Tibial nerve (tissue), 4 donors: ENCODE results near the gene SLC6A6. TPM values are rescaled to one million over a fixed set of nuclear protein-coding genes. Genes with fewer than 3 reads are reported as not detected.

Experiments
- DNase-seq, 2 donors: peaks; one replicate each; pipeline ENCODE4 v3.0.0-alpha.2; 2019; ENCODE audit warnings: low spot score in 2 of 2
- H3K27ac ChIP-seq, 4 donors: fragments of 200-600 bp; sonication (generic) in 3 of 4; one replicate each; pipeline ENCODE4 v1.5.1; 2017 to 2019; ENCODE audit warnings: mild to moderate bottlenecking in 1 of 4
- H3K27me3 ChIP-seq, 2 donors: fragments of 200-600 bp; sonication (generic) in 1 of 2; one replicate each; pipeline versions ENCODE4 v1.5.1 to v1.6.0; 2017 to 2019
- H3K36me3 ChIP-seq, 3 donors: fragments of 200-600 bp; sonication (generic); one replicate each; pipeline ENCODE4 v1.5.1; 2018 to 2019
- H3K4me1 ChIP-seq, 4 donors: fragments of 200-600 bp; sonication (generic) in 3 of 4; one replicate each; pipeline ENCODE4 v1.5.1; 2017 to 2019
- H3K4me3 ChIP-seq, 4 donors: fragments of 200-600 bp; sonication (generic) in 3 of 4; one replicate each; pipeline ENCODE4 v1.5.1; 2017 to 2019; ENCODE audit warnings: mild to moderate bottlenecking in 1 of 4, moderate library complexity in 1 of 4
- H3K9me3 ChIP-seq, 4 donors: fragments of 200-600 bp; sonication (generic) in 3 of 4; one replicate each; pipeline ENCODE4 v1.5.1; 2017 to 2019
- EP300 ChIP-seq, 2 donors: sonication (generic); formaldehyde crosslinking; IDR thresholded peaks; one replicate each; pipeline ENCODE4 v1.6.1; 2017; ENCODE audit warnings: antibody characterized with exemption in 2 of 2, mild to moderate bottlenecking in 1 of 2
- POLR2A ChIP-seq, 2 donors: fragments of 450-650 bp; IDR thresholded peaks; one replicate each; pipeline ENCODE4 v1.6.1; 2017; ENCODE audit warnings: antibody characterized with exemption in 2 of 2, mild to moderate bottlenecking in 2 of 2, moderate library complexity in 2 of 2
- WGBS, 2 donors: methylation state at CpG; one replicate each; pipeline ENCODE4 v1.1.5; 2018; 5-methylcytosine and 5-hydroxymethylcytosine counted together
- total RNA-seq, 4 donors: library from RNA; depleted of rRNA; stranded (reverse); fragments of >200 nt; gene quantifications; one replicate each; pipeline ENCODE4 v1.1.0, GENCODE V29; 2016
- TF ChIP-seq, protein P1 (sequence below), 5 experiments: fragments of 200-600 bp in 3 of 5; fragments of 450-650 bp in 2 of 5; sonication (generic) in 3 of 5; IDR thresholded peaks; one replicate each; pipeline ENCODE4 v1.5.1; 2016 to 2019; ENCODE audit warnings: antibody characterized with exemption in 5 of 5, mild to moderate bottlenecking in 3 of 5, moderate library complexity in 2 of 5

Gene SLC6A6
- total RNA-seq, 4 donors from 2014 or later: 11.8 to 24.9 (median 13.5) TPM

DNA sequence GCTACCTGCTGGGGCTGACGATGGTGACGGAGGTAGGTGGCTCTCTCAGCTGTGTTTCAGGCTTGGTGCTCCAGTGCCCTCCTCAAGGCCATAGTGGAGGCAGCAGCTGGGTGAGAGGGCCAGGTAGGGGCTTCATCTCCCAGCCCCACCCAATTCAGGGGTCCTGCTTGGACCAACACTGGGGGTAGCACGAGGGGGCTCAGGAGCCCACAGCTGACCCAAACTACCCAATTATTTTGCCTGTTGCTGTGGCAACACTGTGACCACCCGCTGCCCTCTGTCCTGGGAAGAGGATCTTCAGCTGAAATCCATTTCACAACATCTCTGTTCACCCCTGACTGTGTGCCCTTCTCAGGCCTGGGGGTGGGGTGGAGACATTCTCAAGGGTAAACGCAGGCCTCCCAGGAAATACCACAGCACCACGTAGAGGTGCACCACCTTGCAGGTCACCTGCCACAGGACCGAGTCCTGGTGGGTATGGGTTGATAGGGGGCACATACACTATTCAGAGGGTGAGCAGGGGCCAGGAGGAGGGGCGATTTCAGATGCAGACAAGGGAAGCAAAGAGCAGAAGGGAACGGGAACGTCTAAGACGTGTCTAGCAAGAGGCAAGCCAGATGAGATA, 75.0 kb downstream of the SLC6A6 start:
- no peak for DNase-seq
- H3K9me3 ChIP-seq: no peaks in the 10 kb centered on the region
- H3K27ac ChIP-seq: no peak overlapping the region
- H3K4me1 ChIP-seq: peaks cover 0 to 56% (median 10%) of the 10 kb centered on the region in 4 donors
- H3K4me3 ChIP-seq: no peak overlapping the region
- 91 to 93% methylated on average over 11 of the region's 11 CpGs for WGBS, 2 donors
- TF ChIP-seq, protein P1, sequence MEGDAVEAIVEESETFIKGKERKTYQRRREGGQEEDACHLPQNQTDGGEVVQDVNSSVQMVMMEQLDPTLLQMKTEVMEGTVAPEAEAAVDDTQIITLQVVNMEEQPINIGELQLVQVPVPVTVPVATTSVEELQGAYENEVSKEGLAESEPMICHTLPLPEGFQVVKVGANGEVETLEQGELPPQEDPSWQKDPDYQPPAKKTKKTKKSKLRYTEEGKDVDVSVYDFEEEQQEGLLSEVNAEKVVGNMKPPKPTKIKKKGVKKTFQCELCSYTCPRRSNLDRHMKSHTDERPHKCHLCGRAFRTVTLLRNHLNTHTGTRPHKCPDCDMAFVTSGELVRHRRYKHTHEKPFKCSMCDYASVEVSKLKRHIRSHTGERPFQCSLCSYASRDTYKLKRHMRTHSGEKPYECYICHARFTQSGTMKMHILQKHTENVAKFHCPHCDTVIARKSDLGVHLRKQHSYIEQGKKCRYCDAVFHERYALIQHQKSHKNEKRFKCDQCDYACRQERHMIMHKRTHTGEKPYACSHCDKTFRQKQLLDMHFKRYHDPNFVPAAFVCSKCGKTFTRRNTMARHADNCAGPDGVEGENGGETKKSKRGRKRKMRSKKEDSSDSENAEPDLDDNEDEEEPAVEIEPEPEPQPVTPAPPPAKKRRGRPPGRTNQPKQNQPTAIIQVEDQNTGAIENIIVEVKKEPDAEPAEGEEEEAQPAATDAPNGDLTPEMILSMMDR (IDR thresholded peaks at IDR 0.05): no peak
- no peak for TF ChIP-seq POLR2A (IDR thresholded peaks at IDR 0.05)
- no peak for TF ChIP-seq EP300 (IDR thresholded peaks at IDR 0.05)
- H3K27me3 ChIP-seq: no peaks in the 10 kb centered on the region
- H3K36me3 ChIP-seq: peaks cover 0 to 45% (median 0%) of the 10 kb centered on the region in 3 donors

DNA sequence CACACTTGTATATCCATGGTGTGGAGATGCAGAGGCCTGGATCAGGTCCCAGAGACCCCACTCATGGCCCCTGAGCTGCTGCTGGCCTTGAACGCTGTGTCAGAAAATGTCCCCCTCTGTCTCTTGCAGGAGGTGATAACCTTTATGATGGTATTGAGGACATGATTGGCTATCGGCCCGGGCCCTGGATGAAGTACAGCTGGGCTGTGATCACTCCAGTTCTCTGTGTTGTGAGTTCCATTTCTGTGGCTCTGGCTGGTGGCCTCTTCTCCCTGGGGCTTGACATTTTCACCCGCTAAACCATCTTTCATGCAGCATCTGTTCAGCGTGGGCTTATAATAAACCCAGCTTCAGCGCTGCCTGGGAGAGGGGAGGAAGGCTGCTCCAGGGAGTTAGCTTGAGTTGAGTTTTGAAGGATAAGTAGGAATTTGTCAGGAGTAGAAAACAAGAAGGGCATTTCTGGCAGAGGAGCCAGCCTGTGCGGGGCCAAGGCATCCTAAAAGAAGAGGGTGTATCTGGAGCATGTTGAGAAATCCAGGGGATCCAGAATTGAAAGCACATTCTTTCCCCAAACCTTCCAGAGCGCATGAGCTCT, 76.6 kb downstream of the SLC6A6 start:
- 71 to 80% methylated on average over 8 of the region's 8 CpGs for WGBS, 2 donors
- Histone ChIP-seq H3K36me3 (peaks cover 0 to 32% (median 0%) of the 10 kb centered on the region in 3 donors), H3K4me3 (no peak overlapping the region), H3K9me3 (no peaks in the 10 kb centered on the region), H3K27me3 (no peaks in the 10 kb centered on the region), H3K4me1 (peaks cover 0 to 55% (median 11%) of the 10 kb centered on the region in 4 donors), H3K27ac (no peak overlapping the region)
- DNase-seq: no peak
- TF ChIP-seq POLR2A (IDR thresholded peaks at IDR 0.05): no peak
- TF ChIP-seq, protein P1 (IDR thresholded peaks at IDR 0.05): no peak

DNA sequence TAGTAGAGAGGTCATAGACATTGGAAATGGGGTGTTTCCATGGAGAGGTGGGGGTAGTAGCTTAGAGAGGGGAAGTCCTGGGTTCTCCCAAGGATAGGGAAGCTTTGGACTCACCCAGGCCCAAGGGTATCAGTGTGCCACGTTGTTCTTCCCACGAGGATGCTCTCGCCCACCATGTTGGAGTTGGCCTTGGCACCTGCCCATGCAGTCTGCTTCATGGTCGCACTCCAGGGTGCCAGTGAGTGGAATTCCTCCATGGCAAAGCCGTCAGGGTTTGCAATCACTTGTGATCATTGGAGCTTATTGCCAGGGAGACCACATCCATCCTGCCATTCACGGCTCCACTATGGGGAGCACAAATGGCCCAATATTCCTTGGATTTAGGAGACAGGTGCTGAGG, 77.2 kb downstream of the SLC6A6 start:
- no peak overlapping the region for H3K4me3 ChIP-seq
- peaks cover 0 to 55% (median 11%) of the 10 kb centered on the region in 4 donors for H3K4me1 ChIP-seq
- no peaks in the 10 kb centered on the region for H3K9me3 ChIP-seq
- no peak for DNase-seq
- no peaks in the 10 kb centered on the region for H3K27me3 ChIP-seq
- TF ChIP-seq, protein P1 (IDR thresholded peaks at IDR 0.05): no peak
- TF ChIP-seq EP300 (IDR thresholded peaks at IDR 0.05) (no peak), POLR2A (IDR thresholded peaks at IDR 0.05) (no peak)
- H3K36me3 ChIP-seq: peaks cover 0 to 29% (median 0%) of the 10 kb centered on the region in 3 donors
- no peak overlapping the region for H3K27ac ChIP-seq
- WGBS, 2 donors: 90 to 93% methylated on average over 6 of the region's 6 CpGs

DNA sequence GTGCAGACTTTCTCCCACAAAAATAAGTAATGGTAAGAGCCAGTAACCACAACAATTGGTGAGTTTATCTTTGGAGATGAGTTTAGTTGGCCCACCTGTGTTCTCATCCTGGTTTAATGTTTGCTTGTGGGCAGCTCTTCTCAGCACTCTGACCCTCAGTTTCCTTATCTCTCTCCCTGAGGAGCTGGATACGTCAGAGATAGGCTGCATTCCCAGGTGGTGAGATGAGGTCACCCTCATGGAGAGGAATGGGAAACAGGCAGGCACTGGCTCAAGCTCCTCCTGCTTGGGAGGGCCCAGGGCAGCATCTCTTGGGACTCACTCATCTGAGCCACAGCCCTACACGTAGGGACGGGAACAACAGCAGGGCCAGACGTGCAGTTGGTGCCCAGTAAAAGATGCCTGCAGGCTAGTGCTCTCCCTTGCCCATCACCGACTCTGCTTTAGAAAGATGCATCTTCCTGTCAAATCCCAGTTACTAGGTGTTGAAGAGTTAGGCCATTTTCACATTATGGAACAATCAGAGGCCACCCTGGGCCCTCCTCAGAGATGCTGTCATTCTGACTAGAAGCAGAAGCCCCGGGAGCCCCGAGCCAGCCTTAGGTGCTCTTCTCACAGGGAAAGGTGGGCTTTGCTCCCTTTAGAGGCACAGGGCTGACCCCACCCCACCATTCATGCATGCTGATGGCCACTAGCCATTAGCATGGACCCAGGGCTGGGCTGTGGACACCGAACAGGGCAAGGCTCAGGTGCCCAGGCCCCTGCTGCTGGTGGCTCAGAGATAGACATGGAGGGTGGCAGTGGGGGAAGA, 78.0 kb downstream of the SLC6A6 start:
- no peak for DNase-seq
- no peaks in the 10 kb centered on the region for H3K27me3 ChIP-seq
- H3K9me3 ChIP-seq: no peaks in the 10 kb centered on the region
- H3K4me3 ChIP-seq: no peak overlapping the region
- H3K27ac ChIP-seq: no peak overlapping the region
- 59 to 70% methylated on average over 6 to 7 of the region's 8 CpGs for WGBS, 2 donors
- peaks cover 0 to 52% (median 8%) of the 10 kb centered on the region in 4 donors for H3K4me1 ChIP-seq
- H3K36me3 ChIP-seq: peaks cover 0 to 35% (median 3%) of the 10 kb centered on the region in 3 donors
- TF ChIP-seq, protein P1 (IDR thresholded peaks at IDR 0.05): no peak
- TF ChIP-seq EP300 (IDR thresholded peaks at IDR 0.05) (no peak), POLR2A (IDR thresholded peaks at IDR 0.05) (no peak)
